Measurements from ENCODE around the gene FBP1.

FBP1 gene

GRCh38 chr9:94656200-94656599 is 16.9 kb upstream of the FBP1 start:
- DNase-seq (ENCODE audit: low read depth) = peak; percentile 41

DNA sequence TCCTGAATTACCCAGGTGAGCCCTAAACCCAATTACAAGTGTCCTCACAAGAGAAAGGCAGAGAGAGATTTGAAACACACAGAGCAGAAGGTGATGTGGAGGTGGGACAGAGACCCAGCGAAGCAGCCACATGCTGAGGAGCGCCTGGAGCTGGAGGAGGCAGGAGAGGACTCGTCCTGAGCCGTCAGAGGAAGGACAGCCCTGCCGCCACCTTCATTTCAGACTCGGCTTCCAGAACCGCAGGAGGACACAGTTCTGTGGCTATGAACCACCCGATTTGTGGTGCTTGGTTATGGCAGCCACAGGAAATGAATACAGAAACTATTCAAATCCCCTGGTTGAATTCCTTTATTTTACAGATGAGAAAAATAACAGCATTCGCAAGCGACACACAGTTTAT is 16.4 kb upstream of the FBP1 start:
- DNase-seq (ENCODE audit: low read depth) = no peak

DNA sequence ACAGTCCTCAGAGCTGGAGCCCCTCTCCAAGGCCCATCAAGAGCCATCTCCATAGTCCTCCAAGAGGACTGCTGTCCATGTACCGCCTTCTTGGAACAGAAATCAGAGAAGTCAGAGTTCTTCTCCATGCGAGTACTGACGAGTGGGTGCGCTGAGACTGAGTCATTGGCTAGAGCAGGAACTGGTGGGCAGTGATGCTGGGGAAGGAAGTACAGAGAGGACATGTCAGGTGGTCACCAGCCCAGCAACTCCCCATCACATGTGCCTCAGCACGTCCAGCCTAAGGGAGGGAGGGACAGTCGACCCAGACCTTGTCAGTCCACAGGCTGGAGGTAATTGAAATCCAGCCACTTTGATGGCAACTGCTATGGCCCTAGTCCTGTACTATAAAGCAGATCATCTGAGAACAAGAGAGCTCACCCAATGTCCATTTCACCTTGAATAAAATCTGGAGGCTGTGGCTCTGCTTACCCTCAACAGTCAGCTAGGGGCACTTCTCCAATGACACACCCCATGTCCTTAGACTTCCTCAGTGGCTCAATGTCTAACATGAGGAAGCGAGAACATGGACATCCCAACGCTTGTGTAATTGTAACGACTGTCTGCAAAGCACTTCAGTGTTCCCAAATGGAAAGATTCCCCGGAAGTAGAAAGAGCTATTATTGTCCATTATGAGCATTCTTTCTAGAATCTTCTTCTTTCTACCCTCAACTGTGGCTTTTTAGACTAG is 15.0 kb upstream of the FBP1 start:
- DNase-seq (ENCODE audit: low read depth) = no peak

GRCh38 chr9:94650949-94651348 is 11.6 kb upstream of the FBP1 start:
- no peak for DNase-seq (ENCODE audit: low read depth)

DNA sequence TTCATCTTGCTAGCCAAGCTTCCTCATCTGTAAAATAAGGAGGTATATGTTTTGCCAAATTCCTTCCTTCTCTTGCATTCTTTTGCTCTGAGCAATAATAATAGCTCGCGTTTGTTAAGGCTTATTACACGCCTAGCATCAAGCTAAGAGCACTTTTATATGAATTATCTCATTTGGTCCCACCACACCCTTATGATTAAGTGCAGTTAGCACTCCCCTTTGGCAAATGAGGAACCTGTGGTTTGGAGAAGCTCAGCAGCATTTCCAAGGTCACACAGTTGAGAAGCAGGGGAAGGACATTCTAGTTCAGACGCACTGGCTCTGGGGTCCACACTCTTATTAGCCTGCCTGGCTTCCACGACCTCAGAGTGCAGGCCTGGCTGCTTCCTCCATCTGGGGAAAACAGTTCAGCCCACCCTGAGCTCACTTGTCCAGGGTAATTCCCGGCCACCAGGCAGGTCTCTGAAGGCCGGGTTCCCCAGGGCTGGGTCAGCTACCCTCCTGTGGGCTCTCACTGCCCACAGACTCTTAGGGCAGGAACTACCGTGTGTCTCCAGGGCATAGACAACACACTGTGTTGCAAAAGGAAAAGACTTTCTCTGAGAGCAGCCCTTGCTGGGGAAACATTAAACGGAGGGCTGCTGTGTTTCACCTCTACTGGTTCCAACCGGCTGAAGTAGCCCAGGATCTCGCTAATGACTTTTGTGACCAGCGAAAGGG is 9.9 kb upstream of the FBP1 start:
- DNase-seq (ENCODE audit: low read depth) = peak; percentile 69

DNA sequence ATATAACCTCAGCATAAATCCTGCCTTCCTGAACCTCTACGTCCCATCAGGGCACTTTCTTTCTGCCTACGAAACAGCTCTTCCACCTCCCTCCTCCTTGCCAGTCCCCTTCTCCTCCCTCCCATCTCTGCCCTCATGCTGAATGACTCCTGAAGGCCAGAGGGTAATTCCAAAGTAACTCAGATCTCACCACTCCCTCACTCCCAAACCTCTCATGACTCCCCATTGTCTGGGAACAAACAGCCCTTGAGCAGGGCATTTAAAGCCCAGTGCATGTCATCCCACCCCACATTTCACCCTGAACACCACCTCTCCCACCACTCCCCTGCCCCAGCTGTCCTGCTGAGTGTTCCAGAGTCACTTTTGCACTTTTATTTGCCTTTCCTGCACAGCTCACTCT is 8.9 kb upstream of the FBP1 start:
- DNase-seq (ENCODE audit: low read depth) = no peak

DNA sequence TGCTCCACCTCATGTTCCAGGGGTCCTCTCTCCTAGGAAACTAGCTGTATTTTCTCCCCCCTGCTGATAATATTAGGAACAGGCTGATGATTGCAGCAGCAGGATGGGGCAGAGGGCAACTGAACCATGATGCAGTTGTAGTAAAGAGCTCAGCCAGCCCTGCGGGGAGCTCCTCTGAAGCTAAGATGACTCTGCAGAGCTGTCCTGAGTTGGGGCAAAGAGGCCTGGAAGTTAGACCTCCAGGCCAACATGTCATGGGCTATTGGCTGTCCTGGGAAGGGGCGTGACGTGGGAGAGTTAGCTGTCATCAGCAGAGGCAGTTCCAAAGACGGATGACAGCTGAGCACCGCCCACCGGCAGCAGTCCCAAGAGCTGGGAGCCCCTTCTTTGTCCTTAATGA is 6.6 kb upstream of the FBP1 start:
- no peak for DNase-seq (ENCODE audit: low read depth)

DNA sequence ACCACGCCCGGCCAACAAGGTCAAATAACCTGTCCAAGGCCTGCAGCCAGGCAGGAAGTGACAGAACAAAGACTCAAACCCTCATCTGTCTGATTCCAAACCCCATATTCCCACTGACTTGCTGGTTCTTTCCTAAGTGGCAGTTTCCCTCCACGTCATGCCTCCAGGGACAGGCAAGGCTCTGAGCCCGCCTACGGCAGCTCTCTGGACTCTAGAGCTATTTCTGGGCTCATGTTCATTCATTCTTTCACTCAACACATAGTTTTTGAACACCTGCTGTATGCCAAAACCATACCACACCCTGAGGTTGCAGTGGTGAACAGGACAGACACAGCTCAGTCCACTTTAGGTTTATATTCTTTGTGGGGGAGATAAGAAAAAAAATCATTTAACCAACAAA is 5.2 kb upstream of the FBP1 start:
- no peak for DNase-seq (ENCODE audit: low read depth)

GRCh38 chr9:94643741-94644140 is 4.4 kb upstream of the FBP1 start:
- no peak for DNase-seq (ENCODE audit: low read depth)

- DNase-seq (ENCODE audit: low read depth) = no peak
Observed at GRCh38 chr9:94643176-94643575, 3.9 kb upstream of the FBP1 start.

DNA sequence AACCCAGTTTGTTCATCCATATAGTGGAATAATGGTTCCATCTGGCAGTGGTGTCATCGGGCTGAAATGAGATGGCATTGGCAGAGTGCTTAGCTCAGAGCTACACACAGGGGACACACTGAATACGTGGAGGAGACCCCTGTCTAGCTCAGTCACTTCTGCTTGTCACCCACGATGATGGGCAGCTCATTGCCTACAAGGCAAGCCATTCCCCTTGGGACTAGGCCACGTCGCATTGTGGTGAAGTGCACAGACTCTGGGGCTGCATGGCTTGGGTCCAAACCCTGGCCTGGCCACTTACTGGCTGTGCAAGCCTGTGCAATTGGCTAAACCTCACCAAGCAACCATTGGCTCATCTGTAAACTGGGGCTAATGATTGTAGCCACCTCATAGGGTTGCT is 3.2 kb upstream of the FBP1 start:
- DNase-seq (ENCODE audit: low read depth) = no peak

DNA sequence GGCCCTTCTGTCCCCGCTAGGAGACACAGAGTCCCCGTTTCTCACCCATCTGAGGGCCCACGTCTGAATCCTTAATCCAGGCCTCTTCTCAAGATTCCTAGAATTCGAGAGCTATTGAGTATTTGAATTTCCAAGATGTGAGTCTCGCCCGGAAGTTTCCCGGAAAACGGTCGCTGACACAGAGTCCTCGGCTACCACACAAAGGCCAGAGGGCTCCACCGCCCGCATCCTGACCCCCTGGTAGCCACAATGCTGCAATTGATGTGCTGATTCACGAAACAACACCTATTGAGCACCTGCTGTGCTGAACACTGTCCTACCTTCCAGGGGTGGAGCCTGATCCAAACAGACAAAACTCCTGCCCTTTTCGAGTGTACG is 670 bp upstream of the FBP1 start:
- DNase-seq (ENCODE audit: low read depth) = no peak

DNA sequence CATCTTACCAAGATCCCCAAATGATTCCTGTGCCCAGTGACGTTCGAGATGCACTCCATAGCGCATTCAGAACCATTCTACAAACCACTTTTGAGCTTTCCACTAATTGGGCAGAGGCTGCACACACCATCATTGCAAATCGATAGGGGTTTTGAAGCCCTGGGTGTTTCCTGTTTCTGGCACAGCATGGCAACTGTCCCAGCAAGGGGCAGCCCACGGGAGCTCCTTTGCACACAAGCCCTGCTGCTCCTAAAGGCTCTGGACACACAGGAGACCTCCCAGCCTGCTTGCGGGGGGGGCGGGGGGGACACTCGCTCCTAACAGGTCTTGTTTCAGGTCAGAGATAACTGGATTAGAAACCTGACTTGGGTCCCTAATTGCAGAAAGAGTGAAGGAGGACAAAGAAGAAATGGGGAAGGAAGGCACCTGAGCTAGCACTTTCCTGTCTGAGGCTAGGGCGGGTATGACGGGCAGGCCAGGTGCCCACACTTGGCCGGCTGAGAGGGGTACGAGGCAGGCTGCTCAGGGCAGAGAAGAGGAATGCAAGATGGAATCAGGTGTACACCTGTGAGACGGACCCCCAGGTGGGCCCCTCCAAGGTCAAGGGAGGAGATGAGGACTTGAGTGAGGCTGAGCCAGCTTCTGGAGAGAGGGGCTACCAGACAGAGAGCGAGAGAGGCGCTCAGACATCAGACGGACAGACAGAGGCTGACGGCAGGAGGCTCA is 820 bp downstream of the FBP1 start:
- DNase-seq (ENCODE audit: low read depth) = no peak

DNA sequence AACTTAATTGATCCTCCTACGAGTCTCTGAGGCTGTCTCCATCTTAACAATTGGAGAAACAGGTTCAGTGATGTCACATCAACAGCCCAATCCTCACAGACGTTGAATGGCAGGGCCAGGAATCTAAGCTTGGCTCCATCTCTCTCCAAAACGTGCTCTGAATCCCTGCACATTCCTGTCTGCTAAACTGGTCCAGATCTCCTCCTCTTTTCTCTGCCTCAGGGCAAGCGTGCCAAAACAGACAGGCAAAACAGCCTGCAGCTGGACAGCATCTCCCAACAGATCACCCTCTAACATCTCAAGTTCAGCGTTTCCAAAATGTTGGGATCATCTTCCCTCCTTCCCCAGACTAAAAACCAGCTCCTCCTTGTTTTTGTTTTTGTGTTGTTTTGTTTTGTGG is 6.6 kb downstream of the FBP1 start:
- DNase-seq (ENCODE audit: low read depth) = no peak

GRCh38 chr9:94631599-94631998 is 7.7 kb downstream of the FBP1 start:
- no peak for DNase-seq (ENCODE audit: low read depth)

GRCh38 chr9:94630833-94631232 is 8.5 kb downstream of the FBP1 start:
- no peak for DNase-seq (ENCODE audit: low read depth)

GRCh38 chr9:94630281-94630680 is 9.0 kb downstream of the FBP1 start:
- DNase-seq (ENCODE audit: low read depth) = no peak

DNA sequence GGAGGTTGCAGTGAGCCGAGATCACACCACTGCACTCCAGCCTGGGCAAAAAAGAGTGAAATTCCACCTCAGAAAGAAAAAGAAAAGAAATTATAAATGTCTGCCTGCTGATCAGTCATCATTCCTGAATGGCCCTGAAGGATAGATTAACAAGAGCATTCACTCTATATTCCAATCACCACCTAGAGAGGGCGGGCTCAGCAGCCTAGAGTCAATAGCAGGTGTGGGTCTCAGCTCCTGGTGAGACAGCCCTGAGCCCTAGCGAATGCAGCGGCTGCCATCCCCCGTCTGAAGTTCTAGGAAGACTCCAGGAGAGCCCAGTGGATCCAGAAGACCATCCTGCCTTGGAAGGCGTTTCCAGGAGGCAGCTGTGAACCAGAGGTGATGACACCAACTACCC is 12.0 kb downstream of the FBP1 start:
- DNase-seq (ENCODE audit: low read depth) = no peak

DNA sequence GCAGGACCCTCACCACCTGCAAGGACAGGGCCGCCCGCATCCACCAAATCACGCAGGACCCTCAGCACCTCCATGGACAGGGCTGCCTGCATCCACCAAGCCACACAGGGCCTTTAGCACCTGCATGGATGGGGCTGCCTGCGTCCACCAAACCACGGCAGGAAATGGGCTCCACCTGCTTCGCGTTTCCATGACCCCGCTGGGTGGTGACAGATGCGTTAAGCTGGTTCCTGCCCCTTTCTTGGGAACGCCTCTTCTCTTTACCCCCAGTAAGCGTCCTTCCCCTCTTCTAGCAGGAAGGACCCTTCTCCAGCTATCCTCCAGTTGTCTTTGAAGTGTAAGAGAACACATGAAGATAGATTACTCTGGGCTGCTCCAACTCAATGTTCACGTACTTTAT is 13.5 kb downstream of the FBP1 start:
- no peak for DNase-seq (ENCODE audit: low read depth)

DNA sequence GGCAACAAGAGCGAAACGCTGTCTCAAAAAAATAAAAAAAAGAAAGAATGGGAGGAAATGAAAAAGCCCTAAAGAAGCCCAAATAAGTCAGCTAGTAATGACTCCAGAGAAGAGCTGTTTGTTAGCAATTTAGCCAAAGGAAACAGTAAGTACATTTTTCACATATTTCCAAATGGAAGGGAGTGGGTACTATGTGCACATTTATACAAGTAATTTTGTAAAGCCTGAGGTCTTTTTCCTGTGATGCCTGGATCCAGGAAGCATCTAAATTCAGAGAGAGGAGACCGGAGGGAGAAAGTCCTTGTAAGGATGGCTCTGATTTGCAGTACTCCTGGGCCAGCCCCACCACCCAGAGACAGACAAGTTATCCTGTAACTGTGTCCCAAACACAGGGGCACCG is 14.7 kb downstream of the FBP1 start:
- no peak for DNase-seq (ENCODE audit: low read depth)

DNA sequence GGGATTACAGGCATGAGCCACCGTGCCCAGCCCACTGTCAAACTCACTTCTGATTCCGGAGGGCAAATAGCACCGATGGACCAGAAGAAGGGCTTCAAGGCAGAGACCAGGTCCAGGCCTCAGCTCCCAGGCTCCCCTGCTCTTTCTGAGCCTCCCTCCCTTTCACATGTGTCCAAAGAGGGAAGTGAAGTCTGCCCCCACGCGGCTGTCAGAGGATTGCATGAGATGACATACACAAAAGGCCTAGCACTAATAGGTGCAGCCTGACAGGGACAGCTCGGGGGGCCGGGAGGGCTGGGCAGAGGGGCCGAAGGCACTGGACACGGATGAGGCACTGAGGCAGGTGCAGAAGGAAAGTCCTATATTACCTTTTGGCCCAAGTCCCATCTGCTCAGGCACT is 16.1 kb downstream of the FBP1 start:
- DNase-seq (ENCODE audit: low read depth) = peak; percentile 32

- DNase-seq (ENCODE audit: low read depth) = no peak
Observed at GRCh38 chr9:94622087-94622800, 17.1 kb downstream of the FBP1 start.

- DNase-seq (ENCODE audit: low read depth) = peak; percentile 17
Observed at GRCh38 chr9:94619026-94619425, 20.3 kb downstream of the FBP1 start.

All from iris pigment epithelial cell (primary cell).